HEK293 (cell line): ENCODE measurements around the gene TMEM150B.

Experiments used
- HOXD13 ChIP-seq: sonication (generic); formaldehyde crosslinking; IDR thresholded peaks from 2 replicates; pipeline ENCODE4 v1.8.0; 2022; ENCODE audit warnings: missing genetic modification reagents, borderline replicate concordance
- RBAK ChIP-seq: fragments of 450-650 bp; formaldehyde crosslinking; IDR thresholded peaks from 2 replicates; pipeline ENCODE4 v1.5.1; 2016; ENCODE audit warnings: missing biosample characterization, missing genetic modification characterization
- SCRT1 ChIP-seq: fragments of 450-650 bp; formaldehyde crosslinking; IDR thresholded peaks from 2 replicates; pipeline ENCODE4 v1.5.1; 2016; ENCODE audit warnings: missing biosample characterization, missing genetic modification characterization, borderline replicate concordance
- SP3 ChIP-seq: fragments of 450-650 bp; formaldehyde crosslinking; IDR thresholded peaks from 2 replicates; pipeline ENCODE4 v1.5.1; 2016; ENCODE audit warnings: missing biosample characterization, missing genetic modification characterization
- ZBTB1 ChIP-seq: fragments of 450-650 bp; formaldehyde crosslinking; IDR thresholded peaks from 2 replicates; pipeline ENCODE4 v1.5.1; 2016; ENCODE audit warnings: missing biosample characterization, missing genetic modification characterization
- ZBTB48 ChIP-seq: fragments of 450-650 bp; formaldehyde crosslinking; IDR thresholded peaks from 2 replicates; pipeline ENCODE4 v1.5.1; 2016; ENCODE audit warnings: missing biosample characterization, missing genetic modification characterization
- ZNF112 ChIP-seq: fragments of 450-650 bp; formaldehyde crosslinking; IDR thresholded peaks from 2 replicates; pipeline ENCODE4 v1.5.0; 2017; ENCODE audit warnings: missing biosample characterization, missing genetic modification characterization
- ZNF138 ChIP-seq: fragments of 450-650 bp; formaldehyde crosslinking; IDR thresholded peaks from 2 replicates; pipeline ENCODE4 v1.5.1; 2016; ENCODE audit warnings: missing biosample characterization, missing genetic modification characterization, borderline replicate concordance
- ZNF335 ChIP-seq: fragments of 450-650 bp; formaldehyde crosslinking; conservative IDR thresholded peaks from 2 replicates; pipeline ENCODE4 v1.5.1; 2016; ENCODE audit warnings: missing biosample characterization, missing genetic modification characterization
- ZNF350 ChIP-seq: fragments of 450-650 bp; formaldehyde crosslinking; IDR thresholded peaks from 2 replicates; pipeline ENCODE4 v1.5.0; 2017; ENCODE audit warnings: missing biosample characterization, mild to moderate bottlenecking, missing genetic modification characterization
- ZNF433 ChIP-seq: fragments of 450-650 bp; formaldehyde crosslinking; IDR thresholded peaks from 2 replicates; pipeline ENCODE4 v1.5.1; 2016; ENCODE audit warnings: missing biosample characterization, missing genetic modification characterization, low read depth
- ZNF558 ChIP-seq: fragments of 450-650 bp; formaldehyde crosslinking; IDR thresholded peaks from 2 replicates; pipeline ENCODE4 v1.5.1; 2016; ENCODE audit warnings: missing biosample characterization, missing genetic modification characterization
- ZNF560 ChIP-seq: fragments of 450-650 bp; formaldehyde crosslinking; IDR thresholded peaks from 2 replicates; pipeline ENCODE4 v1.5.1; 2017; ENCODE audit warnings: missing biosample characterization, missing genetic modification characterization, borderline replicate concordance
- TF ChIP-seq, protein P1 (sequence below): fragments of 450-650 bp; formaldehyde crosslinking; IDR thresholded peaks from 2 replicates; pipeline ENCODE4 v1.5.1; 2016; ENCODE audit warnings: missing biosample characterization, missing genetic modification characterization
- TF ChIP-seq, protein P2 (sequence below): fragments of 450-650 bp; formaldehyde crosslinking; IDR thresholded peaks from 2 replicates; pipeline ENCODE4 v1.5.1; 2016; ENCODE audit warnings: missing biosample characterization, missing genetic modification characterization
- TF ChIP-seq, protein P3 (sequence below): fragments of 450-650 bp; IDR thresholded peaks from 2 replicates; pipeline ENCODE4 v1.5.1; 2018; ENCODE audit warnings: missing biosample characterization, missing genetic modification characterization
- TF ChIP-seq, protein P4 (sequence below): fragments of 450-650 bp; formaldehyde crosslinking; IDR thresholded peaks from 2 replicates; pipeline ENCODE4 v1.5.1; 2016; ENCODE audit warnings: missing biosample characterization, missing genetic modification characterization
- TF ChIP-seq, protein P5 (sequence below): fragments of 450-650 bp; formaldehyde crosslinking; IDR thresholded peaks from 2 replicates; pipeline ENCODE4 v1.5.1; 2016; ENCODE audit warnings: missing biosample characterization, missing genetic modification characterization, borderline replicate concordance
- TF ChIP-seq, protein P6 (sequence below): fragments of 450-650 bp; formaldehyde crosslinking; IDR thresholded peaks from 2 replicates; pipeline ENCODE4 v1.5.1; 2017; ENCODE audit warnings: missing biosample characterization, missing genetic modification characterization
- TF ChIP-seq, protein P7 (sequence below): fragments of 450-650 bp; formaldehyde crosslinking; IDR thresholded peaks from 2 replicates; pipeline ENCODE4 v1.5.1; 2016; ENCODE audit warnings: missing biosample characterization, missing genetic modification characterization

Gene TMEM150B

DNA sequence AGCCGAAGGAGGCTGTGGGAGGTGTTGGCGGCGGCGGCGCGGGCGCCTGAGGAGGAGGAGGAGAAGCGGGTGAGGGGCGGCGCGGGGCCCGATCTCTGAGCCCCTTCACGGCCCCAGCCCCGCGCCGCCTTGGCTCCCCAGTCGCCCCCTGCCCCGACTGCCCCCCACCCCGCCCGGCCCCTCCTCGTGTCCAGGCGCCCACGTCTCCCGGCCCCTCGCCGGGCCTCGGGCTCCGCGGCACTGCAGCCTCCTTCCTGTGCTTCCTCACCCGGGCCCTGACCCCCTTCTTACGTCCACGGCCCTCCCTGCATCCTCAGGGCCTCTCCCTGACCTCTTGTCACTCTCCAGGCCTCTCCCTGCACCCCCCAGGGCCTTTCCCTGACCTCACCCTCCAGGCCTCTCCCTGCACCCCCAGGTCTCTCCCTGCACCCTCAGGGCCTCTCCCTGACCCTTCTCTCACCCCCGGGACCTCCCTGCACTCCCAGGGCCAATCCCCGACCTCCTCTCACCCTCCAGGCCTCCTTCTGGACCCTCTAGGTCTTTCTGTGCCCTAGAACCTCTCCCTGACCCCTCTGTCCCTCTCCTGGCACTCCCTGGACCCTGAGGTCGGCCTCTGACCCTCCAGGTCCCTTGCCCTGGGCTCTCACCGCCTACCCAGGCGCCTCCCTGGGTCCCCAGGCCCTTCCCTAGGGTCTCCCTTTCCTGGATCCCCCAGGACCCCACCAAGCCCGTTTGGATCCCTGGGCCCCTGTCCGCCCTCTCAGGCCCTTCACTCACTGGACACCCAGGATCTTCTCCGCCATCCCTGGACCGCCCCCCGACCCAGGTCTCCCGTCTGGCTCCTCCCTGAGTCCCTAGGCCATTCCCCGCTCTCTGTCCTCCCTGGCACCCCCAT is 15.0 kb upstream of the TMEM150B start (continued):
- TF ChIP-seq ZBTB1 (tag by site-specific recombination) (no peak), ZNF112 (tag by site-specific recombination) (no peak), HOXD13 (CRISPR knock-in tag) (no peak), ZNF138 (tag by site-specific recombination) (no peak), SP3 (no peak), ZNF558 (no peak), ZNF433 (tag by site-specific recombination) (no peak), RBAK (tag by site-specific recombination) (no peak), SCRT1 (tag by site-specific recombination) (no peak), ZNF560 (tag by site-specific recombination) (no peak), ZNF335 (peak; percentile 2; the same call in 1 of the 2 replicates), ZBTB48 (tag by site-specific recombination) (peak; percentile 88), ZNF350 (tag by site-specific recombination) (no peak)
- TF ChIP-seq, protein P1, sequence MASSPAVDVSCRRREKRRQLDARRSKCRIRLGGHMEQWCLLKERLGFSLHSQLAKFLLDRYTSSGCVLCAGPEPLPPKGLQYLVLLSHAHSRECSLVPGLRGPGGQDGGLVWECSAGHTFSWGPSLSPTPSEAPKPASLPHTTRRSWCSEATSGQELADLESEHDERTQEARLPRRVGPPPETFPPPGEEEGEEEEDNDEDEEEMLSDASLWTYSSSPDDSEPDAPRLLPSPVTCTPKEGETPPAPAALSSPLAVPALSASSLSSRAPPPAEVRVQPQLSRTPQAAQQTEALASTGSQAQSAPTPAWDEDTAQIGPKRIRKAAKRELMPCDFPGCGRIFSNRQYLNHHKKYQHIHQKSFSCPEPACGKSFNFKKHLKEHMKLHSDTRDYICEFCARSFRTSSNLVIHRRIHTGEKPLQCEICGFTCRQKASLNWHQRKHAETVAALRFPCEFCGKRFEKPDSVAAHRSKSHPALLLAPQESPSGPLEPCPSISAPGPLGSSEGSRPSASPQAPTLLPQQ (tag by site-specific recombination): no peak
- TF ChIP-seq, protein P2, sequence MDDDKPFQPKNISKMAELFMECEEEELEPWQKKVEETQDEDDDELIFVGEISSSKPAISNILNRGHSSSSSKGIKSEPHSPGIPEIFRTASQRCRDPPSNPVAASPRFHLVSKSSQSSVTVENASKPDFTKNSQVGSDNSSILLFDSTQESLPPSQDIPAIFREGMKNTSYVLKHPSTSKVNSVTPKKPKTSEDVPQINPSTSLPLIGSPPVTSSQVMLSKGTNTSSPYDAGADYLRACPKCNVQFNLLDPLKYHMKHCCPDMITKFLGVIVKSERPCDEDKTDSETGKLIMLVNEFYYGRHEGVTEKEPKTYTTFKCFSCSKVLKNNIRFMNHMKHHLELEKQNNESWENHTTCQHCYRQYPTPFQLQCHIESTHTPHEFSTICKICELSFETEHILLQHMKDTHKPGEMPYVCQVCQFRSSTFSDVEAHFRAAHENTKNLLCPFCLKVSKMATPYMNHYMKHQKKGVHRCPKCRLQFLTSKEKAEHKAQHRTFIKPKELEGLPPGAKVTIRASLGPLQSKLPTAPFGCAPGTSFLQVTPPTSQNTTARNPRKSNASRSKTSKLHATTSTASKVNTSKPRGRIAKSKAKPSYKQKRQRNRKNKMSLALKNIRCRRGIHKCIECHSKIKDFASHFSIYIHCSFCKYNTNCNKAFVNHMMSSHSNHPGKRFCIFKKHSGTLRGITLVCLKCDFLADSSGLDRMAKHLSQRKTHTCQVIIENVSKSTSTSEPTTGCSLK (tag by site-specific recombination): no peak
- TF ChIP-seq, protein P3, sequence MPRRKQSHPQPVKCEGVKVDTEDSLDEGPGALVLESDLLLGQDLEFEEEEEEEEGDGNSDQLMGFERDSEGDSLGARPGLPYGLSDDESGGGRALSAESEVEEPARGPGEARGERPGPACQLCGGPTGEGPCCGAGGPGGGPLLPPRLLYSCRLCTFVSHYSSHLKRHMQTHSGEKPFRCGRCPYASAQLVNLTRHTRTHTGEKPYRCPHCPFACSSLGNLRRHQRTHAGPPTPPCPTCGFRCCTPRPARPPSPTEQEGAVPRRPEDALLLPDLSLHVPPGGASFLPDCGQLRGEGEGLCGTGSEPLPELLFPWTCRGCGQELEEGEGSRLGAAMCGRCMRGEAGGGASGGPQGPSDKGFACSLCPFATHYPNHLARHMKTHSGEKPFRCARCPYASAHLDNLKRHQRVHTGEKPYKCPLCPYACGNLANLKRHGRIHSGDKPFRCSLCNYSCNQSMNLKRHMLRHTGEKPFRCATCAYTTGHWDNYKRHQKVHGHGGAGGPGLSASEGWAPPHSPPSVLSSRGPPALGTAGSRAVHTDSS (tag by site-specific recombination): peak; percentile 22; the same call in 1 of the 2 replicates
- TF ChIP-seq, protein P4, sequence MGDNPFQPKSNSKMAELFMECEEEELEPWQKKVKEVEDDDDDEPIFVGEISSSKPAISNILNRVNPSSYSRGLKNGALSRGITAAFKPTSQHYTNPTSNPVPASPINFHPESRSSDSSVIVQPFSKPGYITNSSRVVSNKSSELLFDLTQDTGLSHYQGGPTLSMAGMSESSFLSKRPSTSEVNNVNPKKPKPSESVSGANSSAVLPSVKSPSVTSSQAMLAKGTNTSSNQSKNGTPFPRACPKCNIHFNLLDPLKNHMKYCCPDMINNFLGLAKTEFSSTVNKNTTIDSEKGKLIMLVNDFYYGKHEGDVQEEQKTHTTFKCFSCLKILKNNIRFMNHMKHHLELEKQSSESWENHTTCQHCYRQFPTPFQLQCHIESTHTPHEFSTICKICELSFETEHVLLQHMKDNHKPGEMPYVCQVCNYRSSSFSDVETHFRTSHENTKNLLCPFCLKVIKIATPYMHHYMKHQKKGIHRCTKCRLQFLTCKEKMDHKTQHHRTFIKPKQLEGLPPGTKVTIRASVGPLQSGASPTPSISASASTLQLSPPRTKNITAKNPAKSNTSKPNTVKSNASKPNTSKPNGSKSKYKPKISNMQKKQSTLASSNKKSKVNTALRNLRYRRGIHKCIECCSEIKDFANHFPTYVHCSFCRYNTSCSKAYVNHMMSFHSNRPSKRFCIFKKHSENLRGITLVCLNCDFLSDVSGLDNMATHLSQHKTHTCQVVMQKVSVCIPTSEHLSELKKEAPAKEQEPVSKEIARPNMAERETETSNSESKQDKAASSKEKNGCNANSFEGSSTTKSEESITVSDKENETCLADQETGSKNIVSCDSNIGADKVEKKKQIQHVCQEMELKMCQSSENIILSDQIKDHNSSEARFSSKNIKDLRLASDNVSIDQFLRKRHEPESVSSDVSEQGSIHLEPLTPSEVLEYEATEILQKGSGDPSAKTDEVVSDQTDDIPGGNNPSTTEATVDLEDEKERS (tag by site-specific recombination): no peak
- TF ChIP-seq, protein P5, sequence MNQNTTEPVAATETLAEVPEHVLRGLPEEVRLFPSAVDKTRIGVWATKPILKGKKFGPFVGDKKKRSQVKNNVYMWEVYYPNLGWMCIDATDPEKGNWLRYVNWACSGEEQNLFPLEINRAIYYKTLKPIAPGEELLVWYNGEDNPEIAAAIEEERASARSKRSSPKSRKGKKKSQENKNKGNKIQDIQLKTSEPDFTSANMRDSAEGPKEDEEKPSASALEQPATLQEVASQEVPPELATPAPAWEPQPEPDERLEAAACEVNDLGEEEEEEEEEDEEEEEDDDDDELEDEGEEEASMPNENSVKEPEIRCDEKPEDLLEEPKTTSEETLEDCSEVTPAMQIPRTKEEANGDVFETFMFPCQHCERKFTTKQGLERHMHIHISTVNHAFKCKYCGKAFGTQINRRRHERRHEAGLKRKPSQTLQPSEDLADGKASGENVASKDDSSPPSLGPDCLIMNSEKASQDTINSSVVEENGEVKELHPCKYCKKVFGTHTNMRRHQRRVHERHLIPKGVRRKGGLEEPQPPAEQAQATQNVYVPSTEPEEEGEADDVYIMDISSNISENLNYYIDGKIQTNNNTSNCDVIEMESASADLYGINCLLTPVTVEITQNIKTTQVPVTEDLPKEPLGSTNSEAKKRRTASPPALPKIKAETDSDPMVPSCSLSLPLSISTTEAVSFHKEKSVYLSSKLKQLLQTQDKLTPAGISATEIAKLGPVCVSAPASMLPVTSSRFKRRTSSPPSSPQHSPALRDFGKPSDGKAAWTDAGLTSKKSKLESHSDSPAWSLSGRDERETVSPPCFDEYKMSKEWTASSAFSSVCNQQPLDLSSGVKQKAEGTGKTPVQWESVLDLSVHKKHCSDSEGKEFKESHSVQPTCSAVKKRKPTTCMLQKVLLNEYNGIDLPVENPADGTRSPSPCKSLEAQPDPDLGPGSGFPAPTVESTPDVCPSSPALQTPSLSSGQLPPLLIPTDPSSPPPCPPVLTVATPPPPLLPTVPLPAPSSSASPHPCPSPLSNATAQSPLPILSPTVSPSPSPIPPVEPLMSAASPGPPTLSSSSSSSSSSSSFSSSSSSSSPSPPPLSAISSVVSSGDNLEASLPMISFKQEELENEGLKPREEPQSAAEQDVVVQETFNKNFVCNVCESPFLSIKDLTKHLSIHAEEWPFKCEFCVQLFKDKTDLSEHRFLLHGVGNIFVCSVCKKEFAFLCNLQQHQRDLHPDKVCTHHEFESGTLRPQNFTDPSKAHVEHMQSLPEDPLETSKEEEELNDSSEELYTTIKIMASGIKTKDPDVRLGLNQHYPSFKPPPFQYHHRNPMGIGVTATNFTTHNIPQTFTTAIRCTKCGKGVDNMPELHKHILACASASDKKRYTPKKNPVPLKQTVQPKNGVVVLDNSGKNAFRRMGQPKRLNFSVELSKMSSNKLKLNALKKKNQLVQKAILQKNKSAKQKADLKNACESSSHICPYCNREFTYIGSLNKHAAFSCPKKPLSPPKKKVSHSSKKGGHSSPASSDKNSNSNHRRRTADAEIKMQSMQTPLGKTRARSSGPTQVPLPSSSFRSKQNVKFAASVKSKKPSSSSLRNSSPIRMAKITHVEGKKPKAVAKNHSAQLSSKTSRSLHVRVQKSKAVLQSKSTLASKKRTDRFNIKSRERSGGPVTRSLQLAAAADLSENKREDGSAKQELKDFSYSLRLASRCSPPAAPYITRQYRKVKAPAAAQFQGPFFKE (tag by site-specific recombination): no peak
- TF ChIP-seq, protein P6, sequence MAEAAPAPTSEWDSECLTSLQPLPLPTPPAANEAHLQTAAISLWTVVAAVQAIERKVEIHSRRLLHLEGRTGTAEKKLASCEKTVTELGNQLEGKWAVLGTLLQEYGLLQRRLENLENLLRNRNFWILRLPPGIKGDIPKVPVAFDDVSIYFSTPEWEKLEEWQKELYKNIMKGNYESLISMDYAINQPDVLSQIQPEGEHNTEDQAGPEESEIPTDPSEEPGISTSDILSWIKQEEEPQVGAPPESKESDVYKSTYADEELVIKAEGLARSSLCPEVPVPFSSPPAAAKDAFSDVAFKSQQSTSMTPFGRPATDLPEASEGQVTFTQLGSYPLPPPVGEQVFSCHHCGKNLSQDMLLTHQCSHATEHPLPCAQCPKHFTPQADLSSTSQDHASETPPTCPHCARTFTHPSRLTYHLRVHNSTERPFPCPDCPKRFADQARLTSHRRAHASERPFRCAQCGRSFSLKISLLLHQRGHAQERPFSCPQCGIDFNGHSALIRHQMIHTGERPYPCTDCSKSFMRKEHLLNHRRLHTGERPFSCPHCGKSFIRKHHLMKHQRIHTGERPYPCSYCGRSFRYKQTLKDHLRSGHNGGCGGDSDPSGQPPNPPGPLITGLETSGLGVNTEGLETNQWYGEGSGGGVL (tag by site-specific recombination): peak; percentile 41
- TF ChIP-seq, protein P7, sequence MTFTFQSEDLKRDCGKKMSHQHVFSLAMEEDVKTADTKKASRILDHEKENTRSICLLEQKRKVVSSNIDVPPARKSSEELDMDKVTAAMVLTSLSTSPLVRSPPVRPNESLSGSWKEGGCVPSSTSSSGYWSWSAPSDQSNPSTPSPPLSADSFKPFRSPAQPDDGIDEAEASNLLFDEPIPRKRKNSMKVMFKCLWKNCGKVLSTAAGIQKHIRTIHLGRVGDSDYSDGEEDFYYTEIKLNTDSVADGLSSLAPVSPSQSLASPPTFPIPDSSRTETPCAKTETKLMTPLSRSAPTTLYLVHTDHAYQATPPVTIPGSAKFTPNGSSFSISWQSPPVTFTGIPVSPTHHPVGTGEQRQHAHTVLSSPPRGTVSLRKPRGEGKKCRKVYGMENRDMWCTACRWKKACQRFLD (tag by site-specific recombination): no peak
